ENCODE results near the gene LPGAT1. TPM values are rescaled to one million over a fixed set of nuclear protein-coding genes. Genes with fewer than 3 reads are reported as not detected.

Gene LPGAT1, protein sequence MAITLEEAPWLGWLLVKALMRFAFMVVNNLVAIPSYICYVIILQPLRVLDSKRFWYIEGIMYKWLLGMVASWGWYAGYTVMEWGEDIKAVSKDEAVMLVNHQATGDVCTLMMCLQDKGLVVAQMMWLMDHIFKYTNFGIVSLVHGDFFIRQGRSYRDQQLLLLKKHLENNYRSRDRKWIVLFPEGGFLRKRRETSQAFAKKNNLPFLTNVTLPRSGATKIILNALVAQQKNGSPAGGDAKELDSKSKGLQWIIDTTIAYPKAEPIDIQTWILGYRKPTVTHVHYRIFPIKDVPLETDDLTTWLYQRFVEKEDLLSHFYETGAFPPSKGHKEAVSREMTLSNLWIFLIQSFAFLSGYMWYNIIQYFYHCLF
- total RNA-seq: 13.5 and 32.9 TPM in 2 replicates

DNA sequence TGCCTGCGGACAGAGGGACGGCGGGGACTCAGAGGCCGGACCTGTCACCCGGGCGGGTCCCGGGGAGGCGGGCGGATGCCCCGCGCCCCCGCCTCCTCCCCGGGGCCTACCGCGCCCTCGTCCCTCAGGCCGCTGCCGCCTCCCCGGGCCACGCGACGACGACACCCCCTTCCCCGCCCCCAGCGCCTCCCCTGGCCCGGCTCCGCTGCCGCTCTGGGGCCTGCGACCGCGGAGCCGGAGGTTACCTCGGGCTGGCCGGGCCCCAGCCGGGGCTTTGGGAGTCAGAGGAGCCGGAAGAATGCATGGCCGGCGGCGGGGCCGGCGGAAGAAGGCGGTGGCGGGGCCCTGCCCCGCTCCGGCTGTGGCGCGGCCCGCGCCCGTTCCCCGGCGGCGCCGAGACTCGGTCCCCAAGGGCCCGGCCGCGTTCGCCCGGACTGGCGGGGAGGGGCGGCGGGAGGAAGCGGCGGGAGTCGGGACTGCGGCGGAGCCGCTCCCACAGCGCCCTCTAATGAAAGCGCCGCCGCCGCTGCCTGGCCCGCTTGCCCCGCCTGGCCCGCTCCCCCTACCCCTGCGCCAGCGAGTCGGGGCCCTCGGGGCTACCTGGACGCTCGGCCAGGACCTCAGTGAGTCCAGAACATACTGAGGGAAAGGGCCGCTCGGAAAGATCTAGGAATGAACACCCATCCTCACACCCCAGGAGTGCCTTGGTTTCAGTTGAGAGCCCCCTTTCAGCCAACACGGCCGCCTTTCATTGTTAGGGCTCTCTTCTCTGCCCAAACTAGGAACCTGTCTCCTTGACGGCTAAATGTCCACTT, at the start of gene LPGAT1:
Gene LPGAT1 (minus strand): TSS at position 436 of the 815 bp plus-strand sequence. CDS start 1,467 bp downstream, outside the sequence.

Other genes starting within 250 kb of the LPGAT1 start
- gene NEK2, start 155.1 kb downstream of the LPGAT1 start, total RNA-seq: 0.25 and 3.1 TPM in 2 replicates
- gene INTS7, start 204.8 kb upstream of the LPGAT1 start, total RNA-seq: 6.4 and 10.2 TPM in 2 replicates
- gene DTL, start 205.0 kb upstream of the LPGAT1 start, total RNA-seq: 0.87 and 1.4 TPM in 2 replicates